Right lobe of liver (tissue), 4 donors: ENCODE results near the gene GIT2.

Experiments used
- CTCF ChIP-seq, 4 donors: fragments of 200-600 bp in 3 of 4; fragments of 450-650 bp in 1 of 4; IDR thresholded peaks; one replicate each; pipeline versions ENCODE4 v1.5.1 to v1.8.0; 2016 to 2022; ENCODE audit warnings: antibody characterized with exemption in 4 of 4, mild to moderate bottlenecking in 2 of 4
- POLR2A ChIP-seq: fragments of 450-650 bp; IDR thresholded peaks from one replicate; pipeline ENCODE4 v1.6.1; 2017; ENCODE audit warnings: antibody characterized with exemption, mild to moderate bottlenecking
- donor health status: DM: no; HTN: no; CAD: no.
- donor health status: DM: no; HTN: no; CAD: no.
- donor health status: DM: no; HTN: yes; CAD: no.

- TF ChIP-seq POLR2A, result no peak
- no peak for TF ChIP-seq CTCF (IDR thresholded peaks at IDR 0.05)
Measured at GRCh38 chr12:109881752-109882151, 114.4 kb downstream of the GIT2 start.
